Activated CD4-positive, alpha-beta memory T cell treated with anti-CD3 and anti-CD28 coated beads for 36 hours (primary cell): Measurements from ENCODE around the gene IFRD1. TPM values are rescaled to one million over a fixed set of nuclear protein-coding genes. Genes with fewer than 3 reads are reported as not detected.

Experiments
- CTCF ChIA-PET: fragments of 350-600 bp; sonication (Branson Sonifier 250); formaldehyde crosslinking; loops from one replicate; lab custom pipeline; 2021; ENCODE audit warnings: antibody characterized with exemption, inconsistent platforms; lab: Charles Lee
- POLR2A ChIA-PET: fragments of 350-600 bp; sonication (Branson Sonifier 250); formaldehyde crosslinking; loops from one replicate; lab custom pipeline; 2021; ENCODE audit warnings: antibody characterized with exemption; lab: Charles Lee
- DNase-seq: peaks from one replicate; pipeline ENCODE4 v3.0.0-alpha.2; 2020
- H3K27ac Mint-ChIP-seq: one replicate; pipeline ENCODE4 v1.8.0; 2021; ENCODE audit warnings: mixed read lengths
- H3K27me3 Mint-ChIP-seq: one replicate; pipeline ENCODE4 v1.8.0; 2021; ENCODE audit warnings: mixed read lengths
- H3K36me3 Mint-ChIP-seq: one replicate; pipeline ENCODE4 v1.8.0; 2021; ENCODE audit warnings: mixed read lengths
- H3K4me1 Mint-ChIP-seq: one replicate; pipeline ENCODE4 v1.8.0; 2021; ENCODE audit warnings: low read depth, mixed read lengths
- H3K4me3 Mint-ChIP-seq: one replicate; pipeline ENCODE4 v1.8.0; 2021; ENCODE audit warnings: mild to moderate bottlenecking, mixed read lengths
- H3K9me3 Mint-ChIP-seq: one replicate; pipeline ENCODE4 v1.8.0; 2021; ENCODE audit warnings: mixed read lengths
- intact Hi-C: fragments of 100-400 bp; cut with micrococcal nuclease; formaldehyde crosslinking; loops from one replicate; pipeline ENCODE4 v1.15.1; 2023
- total RNA-seq, 2 experiments: library from RNA; stranded (reverse); gene quantifications; one replicate each; pipeline ENCODE4 v1.2.3, GENCODE V29; 2021

The IFRD1 gene
- total RNA-seq, 2 experiments from 2014 or later, result 43.4 to 49.7 TPM

DNA sequence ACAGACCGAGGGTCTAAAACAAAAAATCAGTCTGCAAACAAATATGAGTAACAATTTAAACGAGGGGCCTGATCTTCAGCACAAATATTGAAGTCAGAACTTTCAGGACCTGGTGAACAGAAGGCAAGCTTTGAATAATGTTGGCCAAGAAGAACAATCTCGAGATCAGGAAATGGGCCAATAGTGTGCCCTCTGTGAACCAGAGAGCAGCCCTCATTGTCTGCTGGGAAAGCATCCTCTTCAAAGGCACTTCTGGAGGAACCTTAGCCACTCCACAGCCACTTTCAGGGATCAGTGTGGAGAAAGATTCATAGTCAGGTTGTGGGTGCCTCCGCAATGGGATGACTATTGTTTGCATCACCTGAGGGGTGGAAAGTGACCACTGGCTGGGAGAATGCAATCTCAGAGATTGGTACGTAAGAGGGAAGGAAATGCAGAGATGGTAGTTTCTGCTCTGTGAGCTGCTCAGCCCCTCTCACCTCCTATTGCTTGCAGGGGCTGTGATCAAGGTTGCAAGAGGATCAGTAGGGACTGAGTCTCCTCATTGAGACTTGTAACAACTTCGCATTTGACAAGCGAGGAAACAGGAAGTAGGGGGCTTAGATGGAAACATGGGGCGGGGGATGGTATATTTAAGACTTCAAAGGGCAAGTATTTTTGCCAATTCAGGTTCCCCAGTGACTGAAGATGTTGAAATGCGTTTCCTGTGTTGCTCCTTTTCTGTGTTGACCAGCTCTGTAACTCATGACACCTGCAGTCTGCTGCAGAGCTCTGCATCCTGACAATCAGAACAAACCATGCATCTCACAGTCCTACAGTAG, 28.4 kb upstream of the IFRD1 start:
- CTCF ChIA-PET, result interaction anchor here (0.6 kb wide), 1 partner anchor 79 kb away, joined by 7 read pairs; no protein-coding TSS in a partner anchor
- intact Hi-C loops, result loop anchor here (1.0 kb wide), 1 partner anchor 28 kb away; the partner anchor contains the start of gene IFRD1
- H3K36me3 Mint-ChIP-seq, result no peaks in the 10 kb centered on the region
- peaks cover 4% of the 10 kb centered on the region for H3K9me3 Mint-ChIP-seq
- no peaks in the 10 kb centered on the region for H3K27me3 Mint-ChIP-seq
- peaks cover 21% of the 10 kb centered on the region for H3K4me1 Mint-ChIP-seq
- POLR2A ChIA-PET, result interaction anchor here (0.8 to 1.2 kb wide), 2 partner anchors 28 to 29 kb away, joined by 3 read pairs; partner anchors contain the start of gene IFRD1
- peak; percentile 14 for DNase-seq
- no peak overlapping the region for H3K4me3 Mint-ChIP-seq
- H3K27ac Mint-ChIP-seq, result no peak overlapping the region

- Mint-ChIP-seq H3K27ac (no peak overlapping the region), H3K36me3 (no peaks in the 10 kb centered on the region), H3K27me3 (no peaks in the 10 kb centered on the region), H3K4me1 (peaks cover 21% of the 10 kb centered on the region), H3K9me3 (no peaks in the 10 kb centered on the region), H3K4me3 (no peak overlapping the region)
- intact Hi-C loops, result loop anchor here (1.0 kb wide), 1 partner anchor 27 kb away; the partner anchor contains the start of gene IFRD1
- peak; percentile 50 for DNase-seq
- CTCF ChIA-PET, result no interaction called here
- POLR2A ChIA-PET, result interaction anchor here (0.6 to 1.2 kb wide), 2 partner anchors 27 to 28 kb away, joined by 3 read pairs; partner anchors contain the start of gene IFRD1
Measured at GRCh38 chr7:112422842-112423496, 27.3 kb upstream of the IFRD1 start.

GRCh38 chr7:112423987-112424386, 26.3 kb upstream of the IFRD1 start:
- intact Hi-C loops, result no loop called here
- ChIA-PET CTCF (no interaction called here), POLR2A (no interaction called here)
- no peak overlapping the region for H3K27ac Mint-ChIP-seq
- no peaks in the 10 kb centered on the region for H3K27me3 Mint-ChIP-seq
- H3K36me3 Mint-ChIP-seq, result no peaks in the 10 kb centered on the region
- peaks cover 21% of the 10 kb centered on the region for H3K4me1 Mint-ChIP-seq
- no peaks in the 10 kb centered on the region for H3K9me3 Mint-ChIP-seq
- H3K4me3 Mint-ChIP-seq, result no peak overlapping the region
- DNase-seq, result no peak

DNA sequence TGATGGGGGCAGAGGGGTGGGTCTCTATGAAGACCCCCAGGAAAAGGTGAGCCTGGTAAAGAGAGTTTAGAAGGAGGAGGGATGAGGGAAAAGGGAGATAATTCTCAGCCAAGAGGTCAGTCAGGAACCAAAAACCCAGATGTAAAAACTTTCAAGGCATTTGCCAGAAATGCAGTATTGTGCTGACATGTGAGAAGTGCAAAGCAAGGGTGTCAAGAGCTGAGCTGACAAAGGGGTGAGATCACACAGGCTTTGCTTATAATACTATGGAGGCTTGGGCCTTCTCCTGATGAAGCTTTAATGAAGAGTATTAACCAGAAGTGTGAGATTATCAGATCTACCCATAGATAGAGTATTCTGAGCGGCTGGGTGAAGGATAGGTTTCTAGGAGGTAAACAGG, 22.3 kb upstream of the IFRD1 start:
- no peaks in the 10 kb centered on the region for H3K36me3 Mint-ChIP-seq
- peaks cover 6% of the 10 kb centered on the region for H3K4me1 Mint-ChIP-seq
- H3K27ac Mint-ChIP-seq, result no peak overlapping the region
- DNase-seq, result no peak
- POLR2A ChIA-PET, result no interaction called here
- no peak overlapping the region for H3K4me3 Mint-ChIP-seq
- intact Hi-C loops, result no loop called here
- H3K9me3 Mint-ChIP-seq, result no peaks in the 10 kb centered on the region
- CTCF ChIA-PET, result no interaction called here
- H3K27me3 Mint-ChIP-seq, result no peaks in the 10 kb centered on the region

DNA sequence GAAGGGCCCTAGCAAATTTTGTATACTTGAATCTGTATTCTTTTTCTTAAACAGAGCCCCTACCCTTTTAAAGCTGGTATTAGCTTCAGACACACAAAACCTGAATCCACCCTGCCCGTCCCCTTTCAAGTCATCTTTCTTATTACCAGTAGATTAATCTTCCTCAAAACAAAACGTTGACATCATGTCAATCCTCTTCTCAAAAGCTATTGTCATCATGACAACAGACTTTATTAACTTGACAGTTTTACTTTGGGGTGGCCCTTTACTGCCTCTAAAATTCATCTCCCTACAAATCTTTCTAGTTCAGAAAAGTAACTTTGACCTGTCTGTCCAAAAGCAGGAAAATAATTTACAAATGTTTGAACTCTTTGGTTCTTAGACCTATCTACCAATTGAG, 21.5 kb upstream of the IFRD1 start:
- no peak for DNase-seq
- Mint-ChIP-seq H3K27ac (no peak overlapping the region), H3K4me3 (no peak overlapping the region), H3K4me1 (no peaks in the 10 kb centered on the region), H3K36me3 (no peaks in the 10 kb centered on the region), H3K27me3 (no peaks in the 10 kb centered on the region), H3K9me3 (no peaks in the 10 kb centered on the region)
- intact Hi-C loops, result no loop called here
- CTCF ChIA-PET, result no interaction called here
- POLR2A ChIA-PET, result no interaction called here

GRCh38 chr7:112430649-112431048, 19.6 kb upstream of the IFRD1 start:
- H3K27me3 Mint-ChIP-seq, result no peaks in the 10 kb centered on the region
- no peaks in the 10 kb centered on the region for H3K9me3 Mint-ChIP-seq
- no peak for DNase-seq
- intact Hi-C loops, result no loop called here
- ChIA-PET POLR2A (no interaction called here), CTCF (no interaction called here)
- H3K4me1 Mint-ChIP-seq, result no peaks in the 10 kb centered on the region
- no peak overlapping the region for H3K4me3 Mint-ChIP-seq
- no peak overlapping the region for H3K27ac Mint-ChIP-seq
- no peaks in the 10 kb centered on the region for H3K36me3 Mint-ChIP-seq

- H3K4me3 Mint-ChIP-seq, result no peak overlapping the region
- H3K4me1 Mint-ChIP-seq, result no peaks in the 10 kb centered on the region
- H3K36me3 Mint-ChIP-seq, result no peaks in the 10 kb centered on the region
- CTCF ChIA-PET, result no interaction called here
- no peak for DNase-seq
- intact Hi-C loops, result no loop called here
- no peaks in the 10 kb centered on the region for H3K27me3 Mint-ChIP-seq
- H3K9me3 Mint-ChIP-seq, result no peaks in the 10 kb centered on the region
- POLR2A ChIA-PET, result no interaction called here
- no peak overlapping the region for H3K27ac Mint-ChIP-seq
Measured at GRCh38 chr7:112431803-112432202, 18.5 kb upstream of the IFRD1 start.

DNA sequence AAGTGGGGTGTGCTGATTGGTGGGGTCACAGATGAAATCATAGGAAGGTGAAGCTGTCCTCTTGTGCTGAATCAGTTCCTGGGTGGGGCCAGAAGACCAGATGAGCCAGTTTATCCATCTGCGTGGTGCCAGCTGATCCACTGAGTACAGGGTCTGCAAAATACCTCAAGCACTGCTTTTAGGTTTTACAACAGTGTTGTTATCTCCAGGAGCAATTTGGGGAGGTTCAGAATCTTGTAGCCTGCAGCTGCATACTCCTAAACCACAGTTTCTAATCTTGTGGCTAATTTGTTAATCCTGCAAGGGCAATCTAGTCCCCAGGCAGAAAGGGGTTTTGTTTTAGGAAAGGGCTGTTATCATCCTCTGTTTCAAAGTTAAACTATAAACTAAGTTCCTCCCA, 17.0 kb upstream of the IFRD1 start:
- ChIA-PET CTCF (no interaction called here), POLR2A (no interaction called here)
- Mint-ChIP-seq H3K36me3 (no peaks in the 10 kb centered on the region), H3K4me1 (no peaks in the 10 kb centered on the region), H3K27me3 (no peaks in the 10 kb centered on the region), H3K4me3 (no peak overlapping the region), H3K9me3 (no peaks in the 10 kb centered on the region), H3K27ac (no peak overlapping the region)
- no peak for DNase-seq
- intact Hi-C loops, result no loop called here

DNA sequence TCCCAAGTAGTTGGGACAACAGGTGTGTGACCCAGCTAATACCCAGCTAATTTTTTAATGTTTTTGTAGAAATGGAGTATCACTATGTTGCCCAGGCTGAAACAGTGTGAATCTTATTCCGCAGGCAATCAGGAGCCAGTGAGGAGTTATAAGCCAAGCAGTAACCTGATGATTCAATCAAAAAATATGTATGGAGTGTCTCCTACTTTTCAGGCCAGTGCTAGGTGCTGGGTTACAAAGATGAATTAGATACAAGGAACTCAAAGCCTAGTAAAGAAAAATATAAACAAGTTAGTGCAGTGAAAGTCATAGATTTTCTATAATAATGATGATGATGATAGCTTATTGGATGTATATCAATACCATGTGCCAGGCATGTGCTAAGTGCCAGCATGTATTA, 13.2 kb upstream of the IFRD1 start:
- no peaks in the 10 kb centered on the region for H3K36me3 Mint-ChIP-seq
- intact Hi-C loops, result no loop called here
- H3K27ac Mint-ChIP-seq, result no peak overlapping the region
- CTCF ChIA-PET, result no interaction called here
- POLR2A ChIA-PET, result no interaction called here
- peaks cover 1% of the 10 kb centered on the region for H3K27me3 Mint-ChIP-seq
- DNase-seq, result no peak
- H3K9me3 Mint-ChIP-seq, result no peaks in the 10 kb centered on the region
- H3K4me1 Mint-ChIP-seq, result no peaks in the 10 kb centered on the region
- H3K4me3 Mint-ChIP-seq, result no peak overlapping the region

DNA sequence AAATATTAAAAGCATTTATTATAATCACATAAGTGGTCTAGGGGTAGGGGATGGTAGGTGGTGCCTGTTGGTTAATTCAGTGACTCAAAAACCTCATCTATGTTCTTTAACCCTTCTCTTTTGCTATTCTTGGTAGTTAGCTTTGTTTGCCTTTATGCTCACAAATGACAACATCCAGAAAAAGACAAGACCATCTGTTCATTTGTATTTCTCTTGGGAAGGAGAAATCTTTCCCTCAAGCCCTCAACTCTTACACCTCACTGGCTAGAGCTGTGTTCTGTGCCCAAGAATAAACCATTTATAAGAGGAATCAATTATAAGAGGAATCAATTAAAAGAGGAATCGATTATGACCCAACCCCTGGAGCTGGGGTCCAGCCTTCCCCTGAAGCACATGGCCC, 10.8 kb upstream of the IFRD1 start:
- POLR2A ChIA-PET, result no interaction called here
- H3K27me3 Mint-ChIP-seq, result peaks cover 1% of the 10 kb centered on the region
- H3K4me1 Mint-ChIP-seq, result no peaks in the 10 kb centered on the region
- H3K36me3 Mint-ChIP-seq, result no peaks in the 10 kb centered on the region
- no peaks in the 10 kb centered on the region for H3K9me3 Mint-ChIP-seq
- CTCF ChIA-PET, result no interaction called here
- intact Hi-C loops, result no loop called here
- no peak overlapping the region for H3K4me3 Mint-ChIP-seq
- no peak for DNase-seq
- no peak overlapping the region for H3K27ac Mint-ChIP-seq

DNA sequence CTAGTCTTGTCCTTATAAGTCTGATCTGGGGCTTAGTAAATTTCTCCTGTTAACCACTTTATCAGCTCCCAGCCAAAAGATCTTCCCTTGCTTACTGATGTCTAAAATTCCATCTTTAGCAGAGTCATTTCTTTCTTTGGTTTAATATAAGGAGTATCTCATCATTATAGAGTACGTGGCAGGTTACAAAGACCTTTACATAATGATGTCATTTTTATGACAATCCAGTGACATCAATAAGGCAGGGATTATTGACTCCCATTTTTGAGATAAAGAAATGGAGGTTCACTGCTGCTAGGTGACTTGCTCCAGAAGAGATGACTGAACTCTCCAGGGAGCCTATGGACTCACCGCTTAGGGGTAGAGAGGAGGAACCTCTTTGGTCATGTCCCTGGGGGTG, 8.1 kb upstream of the IFRD1 start:
- H3K4me1 Mint-ChIP-seq, result no peaks in the 10 kb centered on the region
- H3K4me3 Mint-ChIP-seq, result no peak overlapping the region
- no peak for DNase-seq
- intact Hi-C loops, result no loop called here
- no peak overlapping the region for H3K27ac Mint-ChIP-seq
- no peaks in the 10 kb centered on the region for H3K9me3 Mint-ChIP-seq
- H3K27me3 Mint-ChIP-seq, result peaks cover 1% of the 10 kb centered on the region
- POLR2A ChIA-PET, result no interaction called here
- CTCF ChIA-PET, result no interaction called here
- no peaks in the 10 kb centered on the region for H3K36me3 Mint-ChIP-seq

DNA sequence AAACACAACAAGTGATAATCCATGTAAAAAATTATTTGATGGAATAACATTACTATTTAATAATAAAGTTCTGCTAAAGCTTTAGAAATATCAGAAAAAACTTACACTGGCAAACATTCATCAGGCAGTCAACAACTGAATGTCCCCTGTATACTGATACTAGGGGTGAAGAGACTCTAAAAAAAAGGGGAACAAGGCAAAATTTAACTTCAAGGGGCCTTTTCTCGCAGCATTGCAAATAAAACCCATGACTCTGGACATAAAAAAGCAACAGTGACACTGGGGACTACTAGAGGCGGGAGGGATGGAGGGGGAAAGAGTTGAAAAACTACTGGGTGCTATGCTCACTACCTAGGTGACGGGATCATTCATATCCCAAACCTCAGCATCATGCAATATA, 5.8 kb upstream of the IFRD1 start:
- H3K4me1 Mint-ChIP-seq, result peaks cover 14% of the 10 kb centered on the region

More for the DNA sequence above, 5.8 kb upstream of the IFRD1 start:
- no peaks in the 10 kb centered on the region for H3K9me3 Mint-ChIP-seq
- POLR2A ChIA-PET, result no interaction called here
- intact Hi-C loops, result no loop called here
- no peaks in the 10 kb centered on the region for H3K36me3 Mint-ChIP-seq
- DNase-seq, result no peak
- no peak overlapping the region for H3K4me3 Mint-ChIP-seq
- CTCF ChIA-PET, result no interaction called here
- H3K27me3 Mint-ChIP-seq, result peaks cover 1% of the 10 kb centered on the region
- H3K27ac Mint-ChIP-seq, result no peak overlapping the region
